ENCODE results near the gene STOML2. TPM values are rescaled to one million over a fixed set of nuclear protein-coding genes. Genes with fewer than 3 reads are reported as not detected.
A peak's percentile ranks its signal among the peaks of the same experiment; 100 is the strongest.

STOML2 gene
- total and polyA plus RNA-seq, 9 of the 15 experiments (the other 6 are each of a cell fraction or from before 2014, with no cell fraction given): 110 to 220 (median 174) TPM

- peak; percentile 92 for TF ChIP-seq FOS (IDR thresholded peaks at IDR 0.05; ENCODE audit: extremely low read depth, insufficient read length)
- TF ChIP-seq MTA1 (IDR thresholded peaks at IDR 0.05; ENCODE audit: borderline replicate concordance): no peak
- TF ChIP-seq ZFX (CRISPR knock-in tag; IDR thresholded peaks at IDR 0.05): no peak
- TF ChIP-seq GABPA (tag; conservative IDR thresholded peaks at IDR 0.05; ENCODE audit: low read depth): 0 out of 2 replicates have a peak, but pooled peaks have one; percentile 25
- peak; percentile 21; the same call in 1 of the 2 replicates for TF ChIP-seq MAX (CRISPR knock-in tag; IDR thresholded peaks at IDR 0.05)
- TF ChIP-seq, protein P1, sequence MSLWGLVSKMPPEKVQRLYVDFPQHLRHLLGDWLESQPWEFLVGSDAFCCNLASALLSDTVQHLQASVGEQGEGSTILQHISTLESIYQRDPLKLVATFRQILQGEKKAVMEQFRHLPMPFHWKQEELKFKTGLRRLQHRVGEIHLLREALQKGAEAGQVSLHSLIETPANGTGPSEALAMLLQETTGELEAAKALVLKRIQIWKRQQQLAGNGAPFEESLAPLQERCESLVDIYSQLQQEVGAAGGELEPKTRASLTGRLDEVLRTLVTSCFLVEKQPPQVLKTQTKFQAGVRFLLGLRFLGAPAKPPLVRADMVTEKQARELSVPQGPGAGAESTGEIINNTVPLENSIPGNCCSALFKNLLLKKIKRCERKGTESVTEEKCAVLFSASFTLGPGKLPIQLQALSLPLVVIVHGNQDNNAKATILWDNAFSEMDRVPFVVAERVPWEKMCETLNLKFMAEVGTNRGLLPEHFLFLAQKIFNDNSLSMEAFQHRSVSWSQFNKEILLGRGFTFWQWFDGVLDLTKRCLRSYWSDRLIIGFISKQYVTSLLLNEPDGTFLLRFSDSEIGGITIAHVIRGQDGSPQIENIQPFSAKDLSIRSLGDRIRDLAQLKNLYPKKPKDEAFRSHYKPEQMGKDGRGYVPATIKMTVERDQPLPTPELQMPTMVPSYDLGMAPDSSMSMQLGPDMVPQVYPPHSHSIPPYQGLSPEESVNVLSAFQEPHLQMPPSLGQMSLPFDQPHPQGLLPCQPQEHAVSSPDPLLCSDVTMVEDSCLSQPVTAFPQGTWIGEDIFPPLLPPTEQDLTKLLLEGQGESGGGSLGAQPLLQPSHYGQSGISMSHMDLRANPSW (CRISPR knock-in tag; IDR thresholded peaks at IDR 0.05): no peak
- 0 out of 2 replicates have a peak, but pooled peaks have one; percentile 11 for TF ChIP-seq SOX6 (IDR thresholded peaks at IDR 0.05)
- no peak for TF ChIP-seq SLC30A9 (CRISPR knock-in tag; IDR thresholded peaks at IDR 0.05)
- no peak for TF ChIP-seq ZNF764 (CRISPR knock-in tag; IDR thresholded peaks at IDR 0.05; ENCODE audit: low read depth)
- TF ChIP-seq, protein P2, sequence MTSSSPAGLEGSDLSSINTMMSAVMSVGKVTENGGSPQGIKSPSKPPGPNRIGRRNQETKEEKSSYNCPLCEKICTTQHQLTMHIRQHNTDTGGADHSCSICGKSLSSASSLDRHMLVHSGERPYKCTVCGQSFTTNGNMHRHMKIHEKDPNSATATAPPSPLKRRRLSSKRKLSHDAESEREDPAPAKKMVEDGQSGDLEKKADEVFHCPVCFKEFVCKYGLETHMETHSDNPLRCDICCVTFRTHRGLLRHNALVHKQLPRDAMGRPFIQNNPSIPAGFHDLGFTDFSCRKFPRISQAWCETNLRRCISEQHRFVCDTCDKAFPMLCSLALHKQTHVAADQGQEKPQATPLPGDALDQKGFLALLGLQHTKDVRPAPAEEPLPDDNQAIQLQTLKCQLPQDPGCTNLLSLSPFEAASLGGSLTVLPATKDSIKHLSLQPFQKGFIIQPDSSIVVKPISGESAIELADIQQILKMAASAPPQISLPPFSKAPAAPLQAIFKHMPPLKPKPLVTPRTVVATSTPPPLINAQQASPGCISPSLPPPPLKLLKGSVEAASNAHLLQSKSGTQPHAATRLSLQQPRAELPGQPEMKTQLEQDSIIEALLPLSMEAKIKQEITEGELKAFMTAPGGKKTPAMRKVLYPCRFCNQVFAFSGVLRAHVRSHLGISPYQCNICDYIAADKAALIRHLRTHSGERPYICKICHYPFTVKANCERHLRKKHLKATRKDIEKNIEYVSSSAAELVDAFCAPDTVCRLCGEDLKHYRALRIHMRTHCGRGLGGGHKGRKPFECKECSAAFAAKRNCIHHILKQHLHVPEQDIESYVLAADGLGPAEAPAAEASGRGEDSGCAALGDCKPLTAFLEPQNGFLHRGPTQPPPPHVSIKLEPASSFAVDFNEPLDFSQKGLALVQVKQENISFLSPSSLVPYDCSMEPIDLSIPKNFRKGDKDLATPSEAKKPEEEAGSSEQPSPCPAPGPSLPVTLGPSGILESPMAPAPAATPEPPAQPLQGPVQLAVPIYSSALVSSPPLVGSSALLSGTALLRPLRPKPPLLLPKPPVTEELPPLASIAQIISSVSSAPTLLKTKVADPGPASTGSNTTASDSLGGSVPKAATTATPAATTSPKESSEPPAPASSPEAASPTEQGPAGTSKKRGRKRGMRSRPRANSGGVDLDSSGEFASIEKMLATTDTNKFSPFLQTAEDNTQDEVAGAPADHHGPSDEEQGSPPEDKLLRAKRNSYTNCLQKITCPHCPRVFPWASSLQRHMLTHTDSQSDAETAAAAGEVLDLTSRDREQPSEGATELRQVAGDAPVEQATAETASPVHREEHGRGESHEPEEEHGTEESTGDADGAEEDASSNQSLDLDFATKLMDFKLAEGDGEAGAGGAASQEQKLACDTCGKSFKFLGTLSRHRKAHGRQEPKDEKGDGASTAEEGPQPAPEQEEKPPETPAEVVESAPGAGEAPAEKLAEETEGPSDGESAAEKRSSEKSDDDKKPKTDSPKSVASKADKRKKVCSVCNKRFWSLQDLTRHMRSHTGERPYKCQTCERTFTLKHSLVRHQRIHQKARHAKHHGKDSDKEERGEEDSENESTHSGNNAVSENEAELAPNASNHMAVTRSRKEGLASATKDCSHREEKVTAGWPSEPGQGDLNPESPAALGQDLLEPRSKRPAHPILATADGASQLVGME (CRISPR knock-in tag; IDR thresholded peaks at IDR 0.05): no peak
- TF ChIP-seq POLR2AphosphoS5 (IDR thresholded peaks at IDR 0.05; ENCODE audit: control insufficient read depth, insufficient read depth, low read depth, low read length): peak; percentile 80
- peak; percentile 83 for TF ChIP-seq RBM25 (IDR thresholded peaks at IDR 0.05; ENCODE audit: low read depth, low read length, severe bottlenecking)
- no peak for TF ChIP-seq RHOXF2B (CRISPR knock-in tag; conservative IDR thresholded peaks at IDR 0.05)
- no peak for TF ChIP-seq SMAD2 (IDR thresholded peaks at IDR 0.05; ENCODE audit: low read depth, low read length)
- no peak for TF ChIP-seq ZNF384 (IDR thresholded peaks at IDR 0.05; ENCODE audit: low read depth, low read length)
- TF ChIP-seq, protein P3, sequence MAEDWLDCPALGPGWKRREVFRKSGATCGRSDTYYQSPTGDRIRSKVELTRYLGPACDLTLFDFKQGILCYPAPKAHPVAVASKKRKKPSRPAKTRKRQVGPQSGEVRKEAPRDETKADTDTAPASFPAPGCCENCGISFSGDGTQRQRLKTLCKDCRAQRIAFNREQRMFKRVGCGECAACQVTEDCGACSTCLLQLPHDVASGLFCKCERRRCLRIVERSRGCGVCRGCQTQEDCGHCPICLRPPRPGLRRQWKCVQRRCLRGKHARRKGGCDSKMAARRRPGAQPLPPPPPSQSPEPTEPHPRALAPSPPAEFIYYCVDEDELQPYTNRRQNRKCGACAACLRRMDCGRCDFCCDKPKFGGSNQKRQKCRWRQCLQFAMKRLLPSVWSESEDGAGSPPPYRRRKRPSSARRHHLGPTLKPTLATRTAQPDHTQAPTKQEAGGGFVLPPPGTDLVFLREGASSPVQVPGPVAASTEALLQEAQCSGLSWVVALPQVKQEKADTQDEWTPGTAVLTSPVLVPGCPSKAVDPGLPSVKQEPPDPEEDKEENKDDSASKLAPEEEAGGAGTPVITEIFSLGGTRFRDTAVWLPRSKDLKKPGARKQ (CRISPR knock-in tag; IDR thresholded peaks at IDR 0.05): no peak
These were observed 30.3 kb downstream of the STOML2 start, which contains the start of gene VCP (continued) for GRCh38 chr9:35072461-35073278.
